Omental fat pad (tissue), 4 donors: Measurements from ENCODE around the gene SUPT3H. TPM values are rescaled to one million over a fixed set of nuclear protein-coding genes. Genes with fewer than 3 reads are reported as not detected.

Experiments used
- ATAC-seq: fragments of 150-250 bp; one replicate; pipeline ENCODE4 v1.9.1; 2016; ENCODE audit warnings: mild to moderate bottlenecking, moderate library complexity; ENCODE audit not compliant: low FRiP score
- DNase-seq: peaks from one replicate; pipeline ENCODE4 v3.0.0-alpha.2; 2019; ENCODE audit warnings: low spot score
- CTCF ChIP-seq, 3 donors: fragments of 450-650 bp; IDR thresholded peaks; one replicate each; pipeline ENCODE4 v1.5.1; 2016 to 2017; ENCODE audit warnings: antibody characterized with exemption in 3 of 3, mild to moderate bottlenecking in 3 of 3, moderate library complexity in 2 of 3
- total RNA-seq, 4 donors: library from RNA; depleted of rRNA; stranded (reverse); fragments of >200 nt; gene quantifications; one replicate each; pipeline ENCODE4 v1.1.0, GENCODE V29; 2016

Gene SUPT3H
- total RNA-seq, 4 donors from 2014 or later = 2.2 to 8.4 (median 5.2) TPM

DNA sequence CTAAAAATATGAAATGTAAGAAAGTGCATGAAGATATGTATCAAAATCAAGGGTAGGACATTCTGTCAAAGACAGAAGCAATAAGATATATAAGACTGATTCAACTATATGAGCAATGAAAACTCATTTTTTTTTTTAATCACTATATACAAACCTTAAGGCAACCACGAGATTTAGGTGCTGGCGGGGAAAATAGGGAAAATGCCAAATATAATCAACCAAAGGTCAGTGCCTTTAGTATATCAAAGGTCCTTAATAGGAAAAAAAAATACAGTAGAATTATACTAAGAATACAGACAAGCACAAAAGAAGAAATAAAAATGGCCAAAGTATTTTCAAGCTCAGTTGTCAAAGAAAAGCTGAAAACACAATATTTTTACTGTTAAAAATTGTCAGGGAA is 24.1 kb downstream of the SUPT3H start:
- TF ChIP-seq CTCF (IDR thresholded peaks at IDR 0.05) = no peak
- DNase-seq (no peak), ATAC-seq (no peak)

DNA sequence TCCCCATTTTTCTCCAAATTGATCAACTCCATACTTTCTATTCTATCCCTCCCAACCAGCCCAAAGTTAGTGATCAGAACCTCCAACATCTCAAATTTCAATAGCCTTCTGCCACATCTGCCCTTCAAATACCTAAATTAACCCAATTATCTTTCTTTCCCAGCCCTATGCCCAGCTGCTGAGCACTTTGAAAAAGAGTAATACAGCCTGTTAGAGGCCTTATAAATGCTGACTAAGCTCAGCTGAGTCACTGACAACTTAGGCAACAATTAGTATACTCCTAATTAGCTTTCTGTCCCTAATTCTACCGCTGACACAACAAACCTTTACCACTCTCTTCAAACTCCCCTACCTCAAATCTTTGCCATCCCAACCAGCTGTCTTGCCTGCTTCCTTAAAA is 26.1 kb downstream of the SUPT3H start:
- ATAC-seq (no peak), DNase-seq (no peak)
- no peak for TF ChIP-seq CTCF (IDR thresholded peaks at IDR 0.05)

- DNase-seq (no peak), ATAC-seq (no peak)
- TF ChIP-seq CTCF (IDR thresholded peaks at IDR 0.05) = no peak
Measured at GRCh38 chr6:45351076-45351475, 26.7 kb downstream of the SUPT3H start.

DNA sequence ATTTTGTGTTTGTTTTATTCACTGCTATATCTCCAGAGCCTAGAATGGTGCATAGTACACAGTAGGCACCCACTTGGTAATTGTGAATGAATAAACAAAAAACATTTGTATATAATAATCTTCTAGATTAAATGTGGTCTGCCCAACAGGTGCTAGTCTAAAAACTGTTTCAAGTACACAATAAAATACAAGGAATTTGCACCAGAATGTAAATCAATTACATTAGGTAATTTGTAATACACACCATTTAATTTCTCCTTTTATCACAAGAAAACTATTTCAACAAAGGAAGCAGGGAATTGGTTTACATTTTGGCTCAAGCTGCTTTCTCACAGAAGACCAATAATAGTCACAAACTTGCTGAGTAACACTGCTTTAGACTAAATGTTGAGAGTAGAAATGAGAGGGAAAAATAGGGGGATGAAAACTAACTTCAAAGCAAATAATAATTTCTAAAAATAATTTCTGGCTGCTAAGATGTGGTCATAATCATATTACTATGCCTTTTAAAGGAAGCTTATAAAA is 27.5 kb downstream of the SUPT3H start:
- DNase-seq (no peak), ATAC-seq (no peak)
- no peak for TF ChIP-seq CTCF (IDR thresholded peaks at IDR 0.05)

- ATAC-seq (no peak), DNase-seq (no peak)
- TF ChIP-seq CTCF (IDR thresholded peaks at IDR 0.05) = no peak
Measured at GRCh38 chr6:45344900-45345299, 32.8 kb downstream of the SUPT3H start.

- ATAC-seq (no peak), DNase-seq (no peak)
- no peak for TF ChIP-seq CTCF (IDR thresholded peaks at IDR 0.05)
Measured at GRCh38 chr6:45328523-45328922, 49.2 kb downstream of the SUPT3H start.

- no peak for TF ChIP-seq CTCF (IDR thresholded peaks at IDR 0.05)
- no peak for DNase-seq
- ATAC-seq = peak; percentile 51
Measured at GRCh38 chr6:45327956-45328522, 49.7 kb downstream of the SUPT3H start, which contains the start of gene RUNX2. Gene RUNX2, plus strand, starts transcription at chr6:45328330. Its CDS starts 397 bp downstream, at chr6:45328727.
